Heart right ventricle (tissue), 16 donors: ENCODE measurements around the gene RRP1. TPM values are rescaled to one million over a fixed set of nuclear protein-coding genes. Genes with fewer than 3 reads are reported as not detected.

Experiments
- ATAC-seq, 8 donors: fragments of 200-7000 bp; cut with Tn5 transposase; one replicate each; pipeline ENCODE4 v1.9.1; 2020; ENCODE audit warnings: mild to moderate bottlenecking in 8 of 8, moderate library complexity in 8 of 8, moderate number of reproducible peaks in 1 of 8
- DNase-seq, 2 donors: peaks; one replicate each; pipeline ENCODE4 v3.0.0-alpha.2; 2020
- H3K27ac ChIP-seq, 10 donors: fragments of 200-600 bp; sonication (generic) in 2 of 10; one replicate each; pipeline versions ENCODE4 v1.5.0 to v1.8.0; 2020 to 2022; ENCODE audit warnings: mild to moderate bottlenecking in 3 of 10
- H3K27me3 ChIP-seq, 7 donors: fragments of 200-600 bp; one replicate each; pipeline ENCODE4 v1.8.0; 2021 to 2022; ENCODE audit warnings: mild to moderate bottlenecking in 2 of 7
- H3K36me3 ChIP-seq, 9 donors: fragments of 200-600 bp; sonication (generic) in 1 of 9; one replicate each; pipeline versions ENCODE4 v1.5.0 to v1.8.0; 2020 to 2022; ENCODE audit warnings: mild to moderate bottlenecking in 2 of 9
- H3K4me1 ChIP-seq, 9 donors: fragments of 200-600 bp; sonication (generic) in 1 of 9; one replicate each; pipeline versions ENCODE4 v1.5.0 to v1.8.0; 2020 to 2022; ENCODE audit warnings: mild to moderate bottlenecking in 4 of 9
- H3K4me3 ChIP-seq, 10 donors: fragments of 200-600 bp; sonication (generic) in 2 of 10; one replicate each; pipeline versions ENCODE4 v1.5.0 to v1.8.0; 2020 to 2022; ENCODE audit warnings: mild to moderate bottlenecking in 7 of 10, moderate library complexity in 2 of 10
- H3K9me3 ChIP-seq, 11 donors: fragments of 200-600 bp in 10 of 11; sonication (generic) in 2 of 11; one replicate each; pipeline versions ENCODE4 v1.5.0 to v1.8.0; 2013 to 2022; ENCODE audit warnings: mild to moderate bottlenecking in 2 of 11, control low read depth in 1 of 11, moderate library complexity in 1 of 11
- CTCF ChIP-seq, 9 donors: fragments of 200-600 bp; sonication (generic) in 2 of 9; IDR thresholded peaks; one replicate each; pipeline versions ENCODE4 v1.5.0 to v1.8.0; 2021 to 2022; ENCODE audit warnings: antibody characterized with exemption in 9 of 9, mild to moderate bottlenecking in 5 of 9, moderate library complexity in 1 of 9
- WGBS, 2 donors: extraction: QIAGEN DNeasy Blood & Tissue Kit; methylation state at CpG; one replicate each; pipeline ENCODE4 v1.1.7; 2013; ENCODE audit warnings: inconsistent platforms in 1 of 2; 5-methylcytosine and 5-hydroxymethylcytosine counted together
- intact Hi-C, 10 donors: fragments of 100-400 bp; cut with DNase I; formaldehyde crosslinking; loops; one replicate each; pipeline versions ENCODE4 v1.11.1 to v1.14.2; 2022
- polyA plus RNA-seq, 2 donors: library from polyadenylated mRNA; stranded (reverse); fragments of 200-250 nt; gene quantifications; one replicate each; pipeline ENCODE4 v1.2.3, GENCODE V29; 2013
- total RNA-seq, 10 donors: library from RNA; stranded (reverse); fragmentation: NEBNext Ultra II Directional in 3 of 10; extraction: Animal tissue kit (Norgen Biotek cat#: 25700) in 3 of 10; gene quantifications; one replicate each; pipeline versions ENCODE4 v1.2.1 to v1.2.4, GENCODE V29; 2021 to 2023
- donor health status: Arrhythmogenic right ventricular cardiomyopathy.
- donor health status: ischemic (EF 13 %, LVEDD 7.1; RV severe dilation, severe dysfunction).
- donor health status: healthy with polysubstance abuse.
- donor health status: DM: no; HTN: yes; CAD: no.
- donor health status: DM: no; HTN: no; CAD: no.
- donor health status: ischemic (EF 25% LVEDD 6.9; RV normal size, moderate dysfunction).
- donor health status: ischemic (EF 25% LVEDD 5.7; RV mildly dilated, moderate dysfunction).
- donor health status: healthy.
- donor health status: DM: yes; HTN: yes; CAD: no.
- donor health status: Ischemic cardiomyopathy.
- donor health status: ischemic (EF 35%, LVEDD 5.7; RV mildly dilated, moderate dysfunction).
- donor health status: nonischemic (EF 11% LVEDD 7.7; RV severe dilation, severe dysfunction).
- donor health status: DM: yes; HTN: yes; CAD: no.
- donor health status: PGD.
- donor health status: ischemic (EF 29% LVEDD 5.4; RV normal size, mild dysfunction).
- donor health status: nonischemic (EF 23%, LVEDD 6.1; RV moderate dilation, normal function).

The RRP1 gene
- total and polyA plus RNA-seq, 12 donors, result 6.3 to 13.9 (median 9.3) TPM

DNA sequence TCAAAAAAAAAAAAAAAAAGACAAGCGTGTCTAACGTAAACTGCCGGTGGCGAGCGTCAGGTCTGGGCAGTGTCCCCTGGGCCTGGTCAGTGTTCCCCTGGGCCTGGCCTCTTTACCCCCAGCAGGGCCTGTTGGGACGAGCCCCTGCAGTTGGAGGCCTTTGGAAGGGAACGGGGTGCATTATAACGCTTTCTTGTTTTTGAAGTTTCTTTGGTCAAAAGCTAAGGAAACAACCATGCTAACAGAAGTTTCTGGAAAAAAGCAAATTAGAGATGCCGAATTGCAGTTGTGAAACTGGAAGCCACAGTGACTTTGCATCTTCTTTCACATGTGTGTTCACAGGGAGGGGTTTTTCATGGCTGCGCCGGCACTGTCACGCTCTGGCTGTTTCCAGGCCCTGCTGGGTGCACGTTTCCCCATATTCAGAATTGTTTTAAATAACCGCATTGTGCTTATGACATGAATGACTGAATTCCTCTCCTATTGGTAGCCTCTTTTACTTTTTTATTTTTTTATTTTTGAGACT is 16.0 kb downstream of the RRP1 start:
- no peak overlapping the region for H3K4me3 ChIP-seq
- TF ChIP-seq CTCF (IDR thresholded peaks at IDR 0.05), result no peak
- DNase-seq (no peak), ATAC-seq (no peak)
- H3K9me3 ChIP-seq, result no peaks in the 10 kb centered on the region
- H3K36me3 ChIP-seq, result peaks cover 0 to 44% (median 32%) of the 10 kb centered on the region in 9 donors
- intact Hi-C loops, result loop anchor here in 2 of 10 donors (5.0 to 10.0 kb wide), 2 partner anchors 61 to 152 kb away; no protein-coding TSS in a partner anchor
- H3K27me3 ChIP-seq, result no peaks in the 10 kb centered on the region
- peak overlapping the region in 1 of 10 donors; percentile 66 for H3K27ac ChIP-seq
- H3K4me1 ChIP-seq, result peaks cover 0 to 19% (median 0%) of the 10 kb centered on the region in 9 donors
- 90 to 91% methylated on average over 14 of the region's 14 CpGs for WGBS, 2 donors

DNA sequence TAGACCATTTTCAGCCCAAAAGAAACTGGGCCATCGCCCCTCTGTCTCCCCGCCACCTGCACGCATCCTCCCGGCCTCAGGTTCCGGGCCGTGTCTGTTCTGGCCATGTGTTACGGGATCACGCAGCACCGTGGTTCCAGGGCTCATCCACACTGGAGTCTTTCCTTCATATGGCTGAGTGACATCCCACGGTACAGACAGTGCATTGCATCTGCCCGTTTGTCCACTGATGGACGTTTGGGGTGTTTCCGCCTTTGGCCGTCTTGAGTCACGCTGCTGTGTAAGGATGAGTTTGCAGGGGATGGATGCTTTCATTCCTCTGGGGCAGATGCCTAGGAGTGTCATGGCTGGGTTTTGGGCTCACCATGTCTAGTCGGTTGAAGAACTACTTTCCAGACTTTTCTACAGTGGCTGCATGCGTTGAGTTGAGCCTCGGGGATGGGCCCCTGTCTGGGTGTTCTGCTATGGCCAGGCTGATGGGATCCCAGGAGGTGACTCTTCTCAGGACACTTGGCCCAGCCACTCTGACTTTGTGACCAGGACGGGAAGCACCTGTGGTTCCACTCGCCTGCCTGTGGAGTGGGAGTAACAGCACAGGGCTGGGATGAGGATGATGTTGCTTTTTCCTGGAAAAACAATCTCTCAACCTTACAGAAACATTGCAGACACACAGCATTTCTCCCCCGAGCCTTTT is 16.8 kb downstream of the RRP1 start:
- peak overlapping the region in 1 of 10 donors; percentile 66 for H3K27ac ChIP-seq
- 84 to 86% methylated on average over 21 of the region's 21 CpGs for WGBS, 2 donors
- H3K9me3 ChIP-seq, result no peaks in the 10 kb centered on the region
- peaks cover 3 to 26% (median 7%) of the 10 kb centered on the region in 9 donors for H3K4me1 ChIP-seq
- H3K36me3 ChIP-seq, result peaks cover 0 to 35% (median 24%) of the 10 kb centered on the region in 9 donors
- intact Hi-C loops, result loop anchor here in 2 of 10 donors (5.0 to 10.0 kb wide), 2 partner anchors 61 to 151 kb away; no protein-coding TSS in a partner anchor
- DNase-seq (no peak), ATAC-seq (no peak)
- no peak for TF ChIP-seq CTCF (IDR thresholded peaks at IDR 0.05)
- no peaks in the 10 kb centered on the region for H3K27me3 ChIP-seq
- no peak overlapping the region for H3K4me3 ChIP-seq

DNA sequence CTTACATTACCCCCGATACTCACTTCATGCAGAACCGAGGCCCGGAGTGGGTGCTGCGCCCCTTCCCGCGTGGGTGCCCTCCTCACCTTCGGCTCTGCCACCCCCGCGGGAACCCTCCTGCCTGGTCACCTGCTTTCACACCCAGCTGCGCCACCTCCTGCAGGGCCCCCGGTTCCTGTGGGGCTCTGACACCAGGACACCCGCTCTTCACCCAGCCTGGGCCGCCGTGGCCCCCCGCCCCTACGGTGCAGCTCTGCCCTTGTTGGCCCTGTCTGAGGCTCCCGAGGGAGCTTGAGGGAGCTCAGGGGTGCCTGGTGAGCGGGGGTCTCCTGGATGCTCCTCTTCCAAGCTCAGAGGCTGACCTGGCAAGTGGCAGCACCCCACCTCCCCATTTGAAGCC is 19.0 kb downstream of the RRP1 start:
- H3K4me1 ChIP-seq, result peaks cover 3 to 42% (median 12%) of the 10 kb centered on the region in 9 donors
- H3K27me3 ChIP-seq, result no peaks in the 10 kb centered on the region
- intact Hi-C loops, result loop anchor here in 2 of 10 donors (5.0 to 10.0 kb wide), 2 partner anchors 64 to 149 kb away; no protein-coding TSS in a partner anchor

More for the DNA sequence above, 19.0 kb downstream of the RRP1 start:
- no peak overlapping the region for H3K27ac ChIP-seq
- 86 to 88% methylated on average over 18 of the region's 18 CpGs for WGBS, 2 donors
- ATAC-seq (no peak), DNase-seq (no peak)
- H3K9me3 ChIP-seq, result no peaks in the 10 kb centered on the region
- no peak for TF ChIP-seq CTCF (IDR thresholded peaks at IDR 0.05)
- peaks cover 0 to 13% (median 6%) of the 10 kb centered on the region in 9 donors for H3K36me3 ChIP-seq
- no peak overlapping the region for H3K4me3 ChIP-seq
